CD4-positive, CD25-positive, alpha-beta regulatory T cell (primary cell): ENCODE measurements around the gene APBB2. TPM values are rescaled to one million over a fixed set of nuclear protein-coding genes. Genes with fewer than 3 reads are reported as not detected.

ENCODE experiments used
- ATAC-seq, 2 donors: fragments of 150-1000 bp; cut with Tn5 transposase; one replicate each; pipeline ENCODE4 v1.10.0; 2021; ENCODE audit warnings: low read depth in 2 of 2, moderate number of reproducible peaks in 2 of 2, moderate library complexity in 1 of 2
- DNase-seq, 3 donors: peaks; one replicate each; pipeline versions ENCODE4 v3.0.0 to v3.0.0-alpha.2; 2012 to 2022; ENCODE audit warnings: mixed read lengths in 1 of 3
- H3K27ac ChIP-seq: one replicate; pipeline ENCODE4 v1.7.0; 2013; ENCODE audit warnings: mild to moderate bottlenecking, low read length; ENCODE audit not compliant: insufficient read depth, poor library complexity, severe bottlenecking
- H3K27me3 ChIP-seq: one replicate; pipeline ENCODE4 v1.7.0; 2013; ENCODE audit warnings: low read length; ENCODE audit not compliant: control insufficient read depth, insufficient read depth
- H3K36me3 ChIP-seq: one replicate; pipeline ENCODE4 v1.7.0; 2013; ENCODE audit warnings: mild to moderate bottlenecking, low read length, moderate library complexity; ENCODE audit not compliant: control insufficient read depth, insufficient read depth
- H3K4me1 ChIP-seq: 2 replicates; pipeline ENCODE4 v1.7.0; 2013; ENCODE audit warnings: mild to moderate bottlenecking, low read length; ENCODE audit not compliant: insufficient read depth, control insufficient read depth, poor library complexity, severe bottlenecking
- H3K4me3 ChIP-seq: one replicate; pipeline ENCODE4 v1.7.0; 2013; ENCODE audit warnings: low read depth, mild to moderate bottlenecking, low read length, moderate library complexity
- H3K9me3 ChIP-seq, 2 experiments: 1 replicate in 1 of 2; 2 replicates in 1 of 2; pipeline ENCODE4 v1.7.0; 2013; ENCODE audit warnings: low read length in 2 of 2, mild to moderate bottlenecking in 1 of 2, moderate library complexity in 1 of 2; ENCODE audit not compliant: control insufficient read depth in 2 of 2
- H3K27ac Mint-ChIP-seq, 3 donors: one replicate each; pipeline ENCODE4 v1.8.0; 2020 to 2022; ENCODE audit warnings: mild to moderate bottlenecking in 3 of 3, mixed read lengths in 3 of 3, moderate library complexity in 2 of 3
- H3K27me3 Mint-ChIP-seq: one replicate; pipeline ENCODE4 v1.8.0; 2022; ENCODE audit warnings: mild to moderate bottlenecking, mixed read lengths
- H3K36me3 Mint-ChIP-seq: one replicate; pipeline ENCODE4 v1.8.0; 2020; ENCODE audit warnings: mixed read lengths
- H3K4me1 Mint-ChIP-seq, 4 donors: one replicate each; pipeline ENCODE4 v1.8.0; 2020 to 2022; ENCODE audit warnings: mixed read lengths in 4 of 4, mild to moderate bottlenecking in 1 of 4
- H3K4me3 Mint-ChIP-seq, 4 donors: one replicate each; pipeline ENCODE4 v1.8.0; 2020 to 2022; ENCODE audit warnings: mild to moderate bottlenecking in 4 of 4, mixed read lengths in 4 of 4, moderate library complexity in 3 of 4
- H3K9me3 Mint-ChIP-seq, 7 donors: one replicate each; pipeline ENCODE4 v1.8.0; 2020 to 2022; ENCODE audit warnings: mixed read lengths in 7 of 7, mild to moderate bottlenecking in 3 of 7, moderate library complexity in 2 of 7
- polyA plus RNA-seq, 4 donors: library from polyadenylated mRNA; unstranded; fragments of 300-500 nt; fragmentation: Illumina TruSeq; gene quantifications; one replicate each; pipeline ENCODE4 v1.2.3, GENCODE V29; 2021
- total RNA-seq: library from RNA; stranded (reverse); gene quantifications from one replicate; pipeline ENCODE4 v1.2.3, GENCODE V29; 2022

Gene APBB2
- total and polyA plus RNA-seq, 5 donors from 2014 or later = not detected

- H3K27me3 ChIP-seq = peaks cover 18% of the 10 kb centered on the region
- no peaks in the 10 kb centered on the region for H3K36me3 ChIP-seq
- Mint-ChIP-seq H3K36me3 (no peaks in the 10 kb centered on the region), H3K9me3 (peaks cover 0 to 4% (median 0%) of the 10 kb centered on the region in 7 donors), H3K27ac (no peak overlapping the region), H3K27me3 (peaks cover 39% of the 10 kb centered on the region), H3K4me1 (peaks cover 0 to under 1% (median under 1%) of the 10 kb centered on the region in 4 donors), H3K4me3 (no peak overlapping the region)
- no peak overlapping the region for H3K27ac ChIP-seq
- no peak overlapping the region for H3K4me3 ChIP-seq
- DNase-seq = no peak
- H3K4me1 ChIP-seq = no peaks in the 10 kb centered on the region
- H3K9me3 ChIP-seq = no peaks in the 10 kb centered on the region
- no peak for ATAC-seq
These were observed 7.7 kb upstream of the APBB2 start for GRCh38 chr4:41221850-41222645.

GRCh38 chr4:41219421-41219950, 5.1 kb upstream of the APBB2 start:
- Histone ChIP-seq H3K9me3 (no peaks in the 10 kb centered on the region), H3K4me3 (no peak overlapping the region), H3K27me3 (peaks cover 34% of the 10 kb centered on the region), H3K27ac (no peak overlapping the region), H3K4me1 (peaks cover 7% of the 10 kb centered on the region), H3K36me3 (no peaks in the 10 kb centered on the region)
- DNase-seq (no peak), ATAC-seq (no peak)
- Mint-ChIP-seq H3K36me3 (no peaks in the 10 kb centered on the region), H3K9me3 (peaks cover 0 to 4% (median 0%) of the 10 kb centered on the region in 7 donors), H3K4me3 (no peak overlapping the region), H3K27me3 (peaks cover 55% of the 10 kb centered on the region), H3K4me1 (peaks cover 4 to 18% (median 5%) of the 10 kb centered on the region in 4 donors), H3K27ac (no peak overlapping the region)

- Mint-ChIP-seq H3K36me3 (no peaks in the 10 kb centered on the region), H3K4me3 (no peak overlapping the region), H3K4me1 (peaks cover 4 to 18% (median 5%) of the 10 kb centered on the region in 4 donors), H3K27ac (no peak overlapping the region), H3K9me3 (peaks cover 0 to 4% (median 0%) of the 10 kb centered on the region in 7 donors), H3K27me3 (peaks cover 52% of the 10 kb centered on the region)
- DNase-seq (no peak), ATAC-seq (no peak)
- Histone ChIP-seq H3K27me3 (peaks cover 34% of the 10 kb centered on the region), H3K4me1 (peaks cover 15% of the 10 kb centered on the region), H3K27ac (no peak overlapping the region), H3K4me3 (no peak overlapping the region), H3K9me3 (no peaks in the 10 kb centered on the region), H3K36me3 (no peaks in the 10 kb centered on the region)
These were observed 4.4 kb upstream of the APBB2 start for GRCh38 chr4:41218703-41219102.

- peak overlapping the region in 1 of 4 donors; percentile 72 for H3K4me3 Mint-ChIP-seq
- no peak for ATAC-seq
- Histone ChIP-seq H3K9me3 (no peaks in the 10 kb centered on the region), H3K27ac (no peak overlapping the region), H3K27me3 (peaks cover 43% of the 10 kb centered on the region), H3K4me1 (peaks cover 18% of the 10 kb centered on the region), H3K4me3 (no peak overlapping the region), H3K36me3 (no peaks in the 10 kb centered on the region)
- H3K9me3 Mint-ChIP-seq = peaks cover 0 to 4% (median 0%) of the 10 kb centered on the region in 7 donors
- H3K27ac Mint-ChIP-seq = no peak overlapping the region
- no peak for DNase-seq
- H3K27me3 Mint-ChIP-seq = peaks cover 60% of the 10 kb centered on the region
- no peaks in the 10 kb centered on the region for H3K36me3 Mint-ChIP-seq
- H3K4me1 Mint-ChIP-seq = peaks cover 5 to 23% (median 12%) of the 10 kb centered on the region in 4 donors
These were observed 3.0 kb upstream of the APBB2 start for GRCh38 chr4:41217374-41217773.

- Mint-ChIP-seq H3K27me3 (peaks cover 64% of the 10 kb centered on the region), H3K36me3 (no peaks in the 10 kb centered on the region), H3K4me3 (peak overlapping the region in 2 of 4 donors; percentile 65 to 72), H3K9me3 (peaks cover 0 to 4% (median under 1%) of the 10 kb centered on the region in 7 donors), H3K4me1 (peaks cover 5 to 23% (median 12%) of the 10 kb centered on the region in 4 donors), H3K27ac (no peak overlapping the region)
- peaks cover 47% of the 10 kb centered on the region for H3K27me3 ChIP-seq
- H3K9me3 ChIP-seq = no peaks in the 10 kb centered on the region
- peaks cover 18% of the 10 kb centered on the region for H3K4me1 ChIP-seq
- no peak overlapping the region for H3K27ac ChIP-seq
- H3K4me3 ChIP-seq = no peak overlapping the region
- DNase-seq = no peak
- H3K36me3 ChIP-seq = no peaks in the 10 kb centered on the region
- no peak for ATAC-seq
These were observed 2.6 kb upstream of the APBB2 start for GRCh38 chr4:41217020-41217333.

GRCh38 chr4:41216294-41217019, 2.1 kb upstream of the APBB2 start:
- H3K9me3 ChIP-seq = no peaks in the 10 kb centered on the region
- ATAC-seq (peak in 1 of 2 donors; percentile 37), DNase-seq (peak in 1 of 3 donors; percentile 61)
- Mint-ChIP-seq H3K27me3 (peaks cover 69% of the 10 kb centered on the region), H3K4me3 (peak overlapping the region in 3 of 4 donors; percentile 48 to 77 (median 72)), H3K9me3 (peaks cover 0 to 4% (median 1%) of the 10 kb centered on the region in 7 donors), H3K36me3 (no peaks in the 10 kb centered on the region), H3K4me1 (peaks cover 5 to 23% (median 12%) of the 10 kb centered on the region in 4 donors), H3K27ac (no peak overlapping the region)
- no peak overlapping the region for H3K4me3 ChIP-seq
- H3K36me3 ChIP-seq = no peaks in the 10 kb centered on the region
- H3K27me3 ChIP-seq = peaks cover 47% of the 10 kb centered on the region
- peaks cover 18% of the 10 kb centered on the region for H3K4me1 ChIP-seq
- H3K27ac ChIP-seq = no peak overlapping the region

GRCh38 chr4:41215969-41216293, 1.6 kb upstream of the APBB2 start:
- H3K27ac ChIP-seq = no peak overlapping the region
- ATAC-seq (no peak), DNase-seq (no peak)
- H3K36me3 ChIP-seq = no peaks in the 10 kb centered on the region
- Mint-ChIP-seq H3K4me1 (peaks cover 5 to 23% (median 12%) of the 10 kb centered on the region in 4 donors), H3K27me3 (peaks cover 66% of the 10 kb centered on the region), H3K4me3 (peak overlapping the region in 2 of 4 donors; percentile 62 to 77), H3K9me3 (peaks cover 0 to 4% (median 1%) of the 10 kb centered on the region in 7 donors), H3K27ac (no peak overlapping the region), H3K36me3 (no peaks in the 10 kb centered on the region)
- no peaks in the 10 kb centered on the region for H3K9me3 ChIP-seq
- peaks cover 47% of the 10 kb centered on the region for H3K27me3 ChIP-seq
- no peak overlapping the region for H3K4me3 ChIP-seq
- H3K4me1 ChIP-seq = peaks cover 18% of the 10 kb centered on the region
